GM13977 (cell line): ENCODE results near the gene MAN1C1.
A peak's percentile ranks its signal among the peaks of the same experiment; 100 is the strongest.

Experiments used
- DNase-seq: peaks from one replicate; pipeline ENCODE4 v3.0.0; 2012; ENCODE audit warnings: low spot score
- in situ Hi-C: fragments of 300-500 bp; cut with MboI; formaldehyde crosslinking; loops from one replicate; pipeline ENCODE4 v1.12.0; 2022; ENCODE audit warnings: low sequenced_read_pairs, low pct_unique_long_range_greater_than_20kb, mixed read lengths, inconsistent platforms; ENCODE audit not compliant: unreplicated experiment
- TF ChIP-seq, protein P1 (sequence below): IDR thresholded peaks from 2 replicates; pipeline ENCODE4 v1.5.1; 2012; ENCODE audit warnings: mild to moderate bottlenecking, control low read depth; ENCODE audit not compliant: insufficient read depth; ENCODE audit errors: extremely low read depth, missing control alignments

MAN1C1 gene

DNA sequence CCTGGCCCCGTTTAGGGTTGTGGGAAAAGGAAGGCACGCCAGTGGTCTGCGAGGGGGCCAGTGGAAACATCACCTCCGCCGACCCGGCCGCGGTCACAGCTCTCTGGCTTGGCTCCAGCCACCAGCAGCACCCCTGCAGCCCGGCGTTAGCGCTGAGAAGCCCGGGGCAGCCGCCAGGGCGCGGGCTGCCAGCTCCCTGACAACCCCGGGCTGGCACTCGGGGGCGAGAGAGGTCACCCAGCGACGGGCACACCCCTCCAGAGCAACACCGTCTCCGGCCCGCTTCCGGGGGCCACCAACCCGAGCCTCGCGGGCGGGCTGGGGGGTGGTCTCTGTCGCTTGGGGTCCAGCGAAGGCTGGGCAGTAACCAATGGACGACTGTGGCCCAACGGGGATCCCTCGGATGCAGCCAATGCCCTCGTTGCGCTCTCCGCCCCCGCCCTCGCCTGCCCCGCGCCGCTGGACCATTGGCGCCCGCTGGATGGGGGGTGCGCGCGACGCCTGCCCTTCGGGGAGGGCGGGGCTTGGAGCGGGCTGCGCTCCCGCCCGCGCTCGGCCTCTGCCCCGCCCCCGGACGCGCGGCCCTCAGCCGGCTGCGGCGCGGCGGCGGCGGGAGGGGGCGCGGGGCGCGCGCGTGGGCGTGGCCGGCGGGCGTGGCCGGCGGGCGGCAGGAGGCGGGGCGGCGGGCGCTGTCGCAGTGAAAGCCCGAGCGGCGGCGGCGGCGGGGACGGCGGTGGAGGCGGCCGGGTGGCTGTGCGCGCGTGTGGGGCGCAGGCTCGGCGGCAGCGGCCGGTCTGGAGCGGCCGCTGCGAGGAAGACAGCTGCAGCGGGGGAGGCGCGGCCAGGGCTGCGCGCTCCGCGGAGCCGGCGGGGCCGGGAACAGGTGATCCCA lies at the start of gene MAN1C1:
TSS of gene MAN1C1 (plus strand) at position 697 of the 892 bp plus-strand sequence. CDS start 1,007 bp downstream, outside the sequence.
- TF ChIP-seq, protein P1, sequence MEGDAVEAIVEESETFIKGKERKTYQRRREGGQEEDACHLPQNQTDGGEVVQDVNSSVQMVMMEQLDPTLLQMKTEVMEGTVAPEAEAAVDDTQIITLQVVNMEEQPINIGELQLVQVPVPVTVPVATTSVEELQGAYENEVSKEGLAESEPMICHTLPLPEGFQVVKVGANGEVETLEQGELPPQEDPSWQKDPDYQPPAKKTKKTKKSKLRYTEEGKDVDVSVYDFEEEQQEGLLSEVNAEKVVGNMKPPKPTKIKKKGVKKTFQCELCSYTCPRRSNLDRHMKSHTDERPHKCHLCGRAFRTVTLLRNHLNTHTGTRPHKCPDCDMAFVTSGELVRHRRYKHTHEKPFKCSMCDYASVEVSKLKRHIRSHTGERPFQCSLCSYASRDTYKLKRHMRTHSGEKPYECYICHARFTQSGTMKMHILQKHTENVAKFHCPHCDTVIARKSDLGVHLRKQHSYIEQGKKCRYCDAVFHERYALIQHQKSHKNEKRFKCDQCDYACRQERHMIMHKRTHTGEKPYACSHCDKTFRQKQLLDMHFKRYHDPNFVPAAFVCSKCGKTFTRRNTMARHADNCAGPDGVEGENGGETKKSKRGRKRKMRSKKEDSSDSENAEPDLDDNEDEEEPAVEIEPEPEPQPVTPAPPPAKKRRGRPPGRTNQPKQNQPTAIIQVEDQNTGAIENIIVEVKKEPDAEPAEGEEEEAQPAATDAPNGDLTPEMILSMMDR, result peak; percentile 21
- peak; percentile 96 for DNase-seq
- in situ Hi-C loops, result no loop called here

DNA sequence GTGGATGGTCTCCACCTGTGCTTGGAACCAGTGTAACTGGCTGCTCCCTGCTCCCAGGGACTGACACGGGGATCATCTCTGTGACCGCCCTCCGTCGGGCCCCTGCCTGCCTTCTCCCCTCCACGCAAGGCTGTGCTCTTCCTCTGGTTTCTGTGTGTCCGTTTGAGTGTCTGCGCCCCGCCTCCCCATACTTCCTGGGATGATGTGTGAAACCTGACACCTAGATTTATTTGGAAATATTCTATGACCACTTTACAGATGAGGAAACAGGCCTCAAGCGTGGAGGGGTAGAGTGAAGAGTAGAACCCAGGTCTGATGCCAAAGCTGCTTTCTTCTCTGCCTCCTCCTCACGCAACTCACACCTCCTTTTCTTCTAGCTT lies 48.9 kb upstream of the MAN1C1 start:
- in situ Hi-C loops, result no loop called here
- TF ChIP-seq, protein P1, result no peak
- DNase-seq, result no peak

DNA sequence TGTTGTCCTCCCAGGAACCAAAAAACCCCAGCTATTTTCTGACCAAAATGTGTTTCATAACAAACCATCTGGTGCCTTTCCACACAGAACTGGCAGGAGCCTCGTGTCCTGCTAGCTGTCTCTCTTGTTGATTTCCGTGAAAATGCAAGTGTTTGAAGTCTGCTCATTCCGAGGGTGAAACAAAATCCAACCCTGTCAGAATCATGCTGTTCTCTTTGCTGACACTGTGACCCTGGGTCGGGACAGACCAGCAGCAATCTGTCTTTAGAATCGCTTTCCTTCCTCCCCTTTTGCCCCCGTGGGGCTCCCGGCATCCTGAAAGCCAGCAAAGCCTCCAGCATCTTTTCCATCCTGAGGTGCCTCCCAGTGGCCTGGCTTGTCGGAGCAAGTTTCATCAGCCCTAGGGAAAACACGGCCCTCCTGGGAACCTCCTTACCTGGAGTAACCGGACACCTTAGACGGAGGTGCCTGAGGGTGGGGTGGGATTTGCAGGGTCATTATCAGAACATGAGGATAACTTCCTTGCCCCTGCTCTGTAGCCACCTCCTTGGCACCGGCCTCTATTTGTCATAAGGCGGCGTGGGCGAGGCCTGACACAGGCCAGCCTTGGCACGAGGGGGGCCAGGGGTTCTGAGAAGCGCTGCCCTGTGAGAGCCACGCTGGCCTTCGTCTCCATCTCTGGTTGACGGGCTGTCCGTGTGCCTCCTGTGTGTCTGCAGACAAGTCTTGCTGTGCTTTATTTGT lies 48.3 kb upstream of the MAN1C1 start:
- DNase-seq, result no peak
- TF ChIP-seq, protein P1, result no peak
- in situ Hi-C loops, result no loop called here

DNA sequence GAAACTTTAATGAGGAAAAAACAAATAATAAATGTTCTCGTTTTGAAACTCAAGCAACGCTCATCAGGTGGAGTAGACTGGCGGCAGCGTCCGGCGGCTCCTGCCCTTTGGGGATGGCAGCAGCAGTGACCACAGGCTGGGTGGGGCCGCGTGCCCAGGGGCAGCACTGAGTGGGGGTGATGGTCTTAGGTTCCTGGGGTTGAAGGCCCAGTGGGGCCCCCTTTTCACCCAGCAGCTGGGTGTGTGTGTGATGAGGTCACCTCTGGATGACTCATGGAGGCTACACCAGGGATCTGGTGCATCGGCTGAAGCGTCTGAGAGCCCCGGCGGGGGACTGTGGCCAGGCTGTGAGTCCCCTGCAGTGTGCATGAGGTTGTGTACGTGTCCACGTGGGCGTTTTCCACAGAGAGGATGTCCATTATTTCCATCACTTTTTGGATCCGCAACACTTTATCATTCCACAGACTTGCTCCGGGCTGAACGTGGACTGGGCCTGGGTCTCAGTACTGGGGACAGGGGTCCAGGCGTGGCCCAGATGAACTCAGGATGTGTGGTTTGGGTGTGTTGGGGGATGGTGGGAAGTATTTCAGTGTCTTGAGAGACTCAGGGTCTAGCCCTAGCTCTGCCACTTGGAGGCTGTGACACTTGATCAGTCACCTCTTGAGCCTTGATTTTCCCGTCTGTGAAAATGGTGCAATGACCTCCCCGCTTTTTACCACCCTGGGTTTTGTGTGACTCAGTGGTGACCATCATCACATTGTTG lies 47.6 kb upstream of the MAN1C1 start:
- DNase-seq, result no peak
- TF ChIP-seq, protein P1, result no peak
- in situ Hi-C loops, result no loop called here

DNA sequence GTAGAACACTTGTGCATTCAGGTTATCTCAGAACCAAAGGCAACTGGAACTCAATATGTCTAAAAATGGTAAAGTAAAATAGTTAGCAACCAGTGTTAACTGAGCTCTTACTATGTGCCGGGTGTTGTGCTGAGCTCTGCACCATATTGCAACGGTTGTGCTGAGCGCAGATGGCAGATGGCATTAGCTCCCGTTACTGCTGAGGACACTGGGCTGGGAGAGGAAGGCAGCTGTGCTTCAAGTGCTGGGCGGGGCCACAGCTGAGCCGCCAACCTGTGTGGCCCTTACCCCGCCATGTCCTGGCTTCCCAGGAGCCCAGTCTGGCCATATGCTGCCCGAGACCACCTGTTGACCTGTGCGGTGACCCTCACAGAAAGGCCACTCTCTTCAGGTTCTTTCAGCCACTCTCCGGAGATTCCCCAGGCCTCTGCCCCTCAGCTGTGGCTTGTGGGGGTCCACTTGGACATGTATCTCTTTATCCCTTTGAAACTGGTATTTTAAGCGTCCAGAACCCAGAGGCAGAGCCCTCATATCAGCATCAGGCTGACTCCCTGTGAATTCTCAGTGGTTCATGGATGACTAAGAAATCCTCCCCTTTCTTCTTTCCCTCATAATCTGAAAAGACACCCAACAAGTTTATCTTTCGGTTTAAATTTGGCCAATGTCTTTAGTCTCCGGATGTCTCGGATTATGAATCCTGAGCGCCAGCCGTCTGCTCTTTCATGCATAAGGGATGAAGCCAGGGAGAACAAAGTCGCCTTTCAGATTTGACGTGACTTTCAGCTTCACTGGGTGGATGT lies 46.8 kb upstream of the MAN1C1 start:
- DNase-seq, result no peak
- in situ Hi-C loops, result no loop called here
- TF ChIP-seq, protein P1, result no peak
